ENCODE data around the gene SMAD5. TPM values are rescaled to one million over a fixed set of nuclear protein-coding genes. Genes with fewer than 3 reads are reported as not detected.

SMAD5 gene
- total and polyA plus RNA-seq, 2 of the 13 experiments (the other 11 are each of a cell fraction or from before 2014, with no cell fraction given), result 27.2 to 48.5 TPM

DNA sequence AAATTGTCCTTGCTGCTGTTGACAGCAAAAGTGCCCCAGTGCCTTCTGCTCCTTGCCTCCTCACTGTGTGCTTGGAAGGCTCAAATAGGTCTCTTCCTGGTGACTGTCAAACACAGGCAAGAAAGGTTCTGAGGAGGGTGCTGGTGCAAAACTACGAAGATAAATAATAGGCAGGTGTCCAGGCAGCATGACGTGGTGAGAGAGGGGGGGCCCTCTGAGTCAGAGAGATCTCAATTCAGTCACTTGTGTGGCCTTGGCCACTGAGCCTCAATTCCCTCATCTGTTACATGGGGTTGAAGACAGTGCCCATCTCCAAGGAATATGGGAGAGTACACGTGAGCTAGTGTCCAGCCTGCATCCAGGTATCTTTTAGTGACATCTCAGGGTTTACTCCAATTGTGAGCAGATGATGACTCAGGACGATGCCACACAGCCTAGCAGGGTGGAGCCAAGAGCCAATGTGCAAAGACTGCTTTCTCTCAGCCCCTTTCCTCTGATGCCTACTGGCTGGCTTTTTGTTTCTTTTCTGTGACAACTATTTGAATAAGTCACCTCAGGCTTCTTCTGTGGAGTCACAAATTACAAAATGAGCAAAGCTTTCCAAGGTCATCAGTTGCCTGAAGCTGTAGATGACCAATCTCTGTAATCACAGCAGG lies 90.1 kb downstream of the SMAD5 start:
- FAIRE-seq (no peak), ATAC-seq (no peak), DNase-seq (ENCODE audit: low spot score) (no peak)
- no peaks in the 10 kb centered on the region for H3K4me1 ChIP-seq (ENCODE audit: insufficient read depth, low read length)
- no peaks in the 10 kb centered on the region for H4K20me1 ChIP-seq (ENCODE audit: insufficient read depth, low read length)
- no peak for TF ChIP-seq ETV6 (CRISPR knock-in tag; conservative IDR thresholded peaks at IDR 0.05)
- no peak for TF ChIP-seq ZNF138 (CRISPR knock-in tag; IDR thresholded peaks at IDR 0.05; ENCODE audit: low read depth)
- TF ChIP-seq, protein P1, sequence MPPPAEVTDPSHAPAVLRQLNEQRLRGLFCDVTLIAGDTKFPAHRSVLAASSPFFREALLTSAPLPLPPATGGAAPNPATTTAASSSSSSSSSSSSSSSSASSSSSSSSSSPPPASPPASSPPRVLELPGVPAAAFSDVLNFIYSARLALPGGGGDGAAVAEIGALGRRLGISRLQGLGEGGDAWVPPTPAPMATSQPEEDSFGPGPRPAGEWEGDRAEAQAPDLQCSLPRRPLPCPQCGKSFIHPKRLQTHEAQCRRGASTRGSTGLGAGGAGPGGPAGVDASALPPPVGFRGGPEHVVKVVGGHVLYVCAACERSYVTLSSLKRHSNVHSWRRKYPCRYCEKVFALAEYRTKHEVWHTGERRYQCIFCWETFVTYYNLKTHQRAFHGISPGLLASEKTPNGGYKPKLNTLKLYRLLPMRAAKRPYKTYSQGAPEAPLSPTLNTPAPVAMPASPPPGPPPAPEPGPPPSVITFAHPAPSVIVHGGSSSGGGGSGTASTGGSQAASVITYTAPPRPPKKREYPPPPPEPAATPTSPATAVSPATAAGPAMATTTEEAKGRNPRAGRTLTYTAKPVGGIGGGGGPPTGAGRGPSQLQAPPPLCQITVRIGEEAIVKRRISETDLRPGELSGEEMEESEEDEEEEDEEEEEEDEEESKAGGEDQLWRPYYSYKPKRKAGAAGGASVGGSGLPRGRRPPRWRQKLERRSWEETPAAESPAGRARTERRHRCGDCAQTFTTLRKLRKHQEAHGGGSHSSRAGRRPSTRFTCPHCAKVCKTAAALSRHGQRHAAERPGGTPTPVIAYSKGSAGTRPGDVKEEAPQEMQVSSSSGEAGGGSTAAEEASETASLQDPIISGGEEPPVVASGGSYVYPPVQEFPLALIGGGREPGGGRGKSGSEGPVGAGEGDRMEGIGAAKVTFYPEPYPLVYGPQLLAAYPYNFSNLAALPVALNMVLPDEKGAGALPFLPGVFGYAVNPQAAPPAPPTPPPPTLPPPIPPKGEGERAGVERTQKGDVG (CRISPR knock-in tag; IDR thresholded peaks at IDR 0.05; ENCODE audit: borderline replicate concordance), result no peak
- TF ChIP-seq YY1 (IDR thresholded peaks at IDR 0.05; ENCODE audit: insufficient read depth, insufficient replicate concordance, low read depth, low read length), result no peak
- no peak for TF ChIP-seq ZNF335 (CRISPR knock-in tag; IDR thresholded peaks at IDR 0.05)
- TF ChIP-seq ZNF12 (CRISPR knock-in tag; IDR thresholded peaks at IDR 0.05), result no peak
- no peak for TF ChIP-seq THYN1 (CRISPR knock-in tag; IDR thresholded peaks at IDR 0.05; ENCODE audit: borderline replicate concordance, low read depth)
- no peak for TF ChIP-seq MXD4 (CRISPR knock-in tag; IDR thresholded peaks at IDR 0.05)
- no peak for TF ChIP-seq HOXA7 (CRISPR knock-in tag; IDR thresholded peaks at IDR 0.05)
- no peak for TF ChIP-seq ZNF782 (CRISPR knock-in tag; IDR thresholded peaks at IDR 0.05; ENCODE audit: borderline replicate concordance)
- TF ChIP-seq GATAD2A (CRISPR knock-in tag; IDR thresholded peaks at IDR 0.05), result no peak
- no peak for TF ChIP-seq SP2 (CRISPR knock-in tag; IDR thresholded peaks at IDR 0.05)
- no peak for TF ChIP-seq TOPORS (CRISPR knock-in tag; IDR thresholded peaks at IDR 0.05)
- BruUV-seq (replicated peaks), result no TSS peak
- intact Hi-C loops (cut with micrococcal nuclease; ENCODE audit: unreplicated experiment) (no loop called here), in situ Hi-C loops (cut with HindIII; ENCODE audit: extremely low pct_ligation_motif_present, low pct_unique_long_range_greater_than_20kb) (no loop called here)
- no peaks in the 10 kb centered on the region for H3K9me3 ChIP-seq (ENCODE audit: low read length)
- 4% methylated on average over 3 of the region's 4 CpGs for WGBS (ENCODE audit: low lambda C conversion rate)
- H3K27ac ChIP-seq (ENCODE audit: extremely low read length, insufficient read depth, low read length), result no peak overlapping the region
- H3K4me2 ChIP-seq (ENCODE audit: low read depth, low read length), result no peak overlapping the region
- no peak overlapping the region for H2AFZ ChIP-seq (ENCODE audit: low read length)
- peaks cover 0 to 11% of the 10 kb centered on the region in 2 experiments; a peak in 2 of 5 replicates for H3K27me3 ChIP-seq (ENCODE audit: control insufficient read depth in 1 of 2, insufficient read depth in 2 of 2, low read length in 2 of 2)
- no peak overlapping the region for H3K4me3 ChIP-seq (replicated peaks in 1 of 3; ENCODE audit: insufficient read depth in 1 of 3, low read depth in 2 of 3, low read length in 3 of 3)
- H3K9ac ChIP-seq (ENCODE audit: insufficient read depth, low read depth, low read length), result no peak overlapping the region
- CTCF ChIA-PET (ENCODE audit: low intra/inter-chr PET ratio, low total read pairs), result no interaction called here
- POLR2A ChIA-PET, result no interaction called here
- H3K36me3 ChIP-seq (replicated peaks in 1 of 2; ENCODE audit: control insufficient read depth in 1 of 2, insufficient read depth in 2 of 2, low read length in 2 of 2), result no peaks in the 10 kb centered on the region
- no peaks in the 10 kb centered on the region for H3K79me2 ChIP-seq (ENCODE audit: insufficient read depth, low read length)

All from HepG2 (cell line).